VCaP (cell line): ENCODE results near the gene OLFML2B.
"Not testable (repeated sequence)": the region's sequence is repeated elsewhere in the genome, so short reads cannot be mapped to it uniquely, and the experiment has no call there.

ENCODE experiments used
- H3K27ac ChIP-seq: fragments of 450-650 bp; 2 replicates; pipeline ENCODE4 v1.5.1; 2017
- TF ChIP-seq, protein P1 (sequence below): fragments of 450-650 bp; conservative IDR thresholded peaks from 2 replicates; pipeline ENCODE4 v1.5.1; 2017; ENCODE audit warnings: mild to moderate bottlenecking, moderate library complexity

The OLFML2B gene

DNA sequence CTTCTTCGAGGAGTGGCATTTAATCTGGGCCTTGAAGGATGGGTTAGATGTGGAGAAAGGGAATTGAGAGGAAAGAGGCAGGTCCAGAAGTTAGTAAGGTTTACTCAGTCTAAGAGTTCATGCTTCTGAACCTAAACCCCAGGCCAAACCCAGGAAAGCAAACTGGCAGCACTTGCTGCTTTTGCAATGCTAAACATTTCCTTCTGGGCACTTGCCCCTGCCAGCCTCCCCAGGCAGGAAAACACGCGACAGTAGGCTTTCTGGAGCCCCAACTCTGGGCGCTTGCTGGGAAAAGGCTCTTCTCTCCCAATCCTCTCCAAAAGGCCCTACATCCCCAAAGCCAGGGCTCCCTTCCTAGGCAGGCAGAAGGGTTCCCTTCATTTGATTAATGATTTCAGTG, 2.5 kb downstream of the OLFML2B start:
- TF ChIP-seq, protein P1, sequence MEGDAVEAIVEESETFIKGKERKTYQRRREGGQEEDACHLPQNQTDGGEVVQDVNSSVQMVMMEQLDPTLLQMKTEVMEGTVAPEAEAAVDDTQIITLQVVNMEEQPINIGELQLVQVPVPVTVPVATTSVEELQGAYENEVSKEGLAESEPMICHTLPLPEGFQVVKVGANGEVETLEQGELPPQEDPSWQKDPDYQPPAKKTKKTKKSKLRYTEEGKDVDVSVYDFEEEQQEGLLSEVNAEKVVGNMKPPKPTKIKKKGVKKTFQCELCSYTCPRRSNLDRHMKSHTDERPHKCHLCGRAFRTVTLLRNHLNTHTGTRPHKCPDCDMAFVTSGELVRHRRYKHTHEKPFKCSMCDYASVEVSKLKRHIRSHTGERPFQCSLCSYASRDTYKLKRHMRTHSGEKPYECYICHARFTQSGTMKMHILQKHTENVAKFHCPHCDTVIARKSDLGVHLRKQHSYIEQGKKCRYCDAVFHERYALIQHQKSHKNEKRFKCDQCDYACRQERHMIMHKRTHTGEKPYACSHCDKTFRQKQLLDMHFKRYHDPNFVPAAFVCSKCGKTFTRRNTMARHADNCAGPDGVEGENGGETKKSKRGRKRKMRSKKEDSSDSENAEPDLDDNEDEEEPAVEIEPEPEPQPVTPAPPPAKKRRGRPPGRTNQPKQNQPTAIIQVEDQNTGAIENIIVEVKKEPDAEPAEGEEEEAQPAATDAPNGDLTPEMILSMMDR = no peak

DNA sequence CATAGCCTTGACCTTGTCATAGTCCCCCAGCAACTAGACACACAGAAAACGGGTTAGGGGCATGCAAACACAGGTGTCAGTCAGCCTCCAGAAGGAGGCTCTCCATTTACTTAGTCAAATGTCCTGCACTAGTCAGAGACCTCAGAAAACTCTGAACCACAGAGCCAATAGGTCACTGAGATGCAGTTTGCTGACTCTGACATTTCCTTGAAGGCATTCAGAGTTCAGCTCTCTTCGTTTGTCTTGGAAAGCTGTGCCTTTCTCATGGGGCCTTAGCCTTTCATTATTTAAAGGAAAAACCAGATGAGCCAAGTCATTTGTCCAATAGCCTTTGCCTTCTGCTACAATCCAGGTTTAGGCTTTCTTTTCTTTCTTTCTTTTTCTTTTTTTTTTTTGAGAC, 3.5 kb downstream of the OLFML2B start:
- H3K27ac ChIP-seq = peak overlapping the region; percentile 53; the same call in 1 of the 2 replicates
- TF ChIP-seq, protein P1 = no peak

More for the DNA sequence above, 2.5 kb downstream of the OLFML2B start:
- H3K27ac ChIP-seq = peak overlapping the region; percentile 53

DNA sequence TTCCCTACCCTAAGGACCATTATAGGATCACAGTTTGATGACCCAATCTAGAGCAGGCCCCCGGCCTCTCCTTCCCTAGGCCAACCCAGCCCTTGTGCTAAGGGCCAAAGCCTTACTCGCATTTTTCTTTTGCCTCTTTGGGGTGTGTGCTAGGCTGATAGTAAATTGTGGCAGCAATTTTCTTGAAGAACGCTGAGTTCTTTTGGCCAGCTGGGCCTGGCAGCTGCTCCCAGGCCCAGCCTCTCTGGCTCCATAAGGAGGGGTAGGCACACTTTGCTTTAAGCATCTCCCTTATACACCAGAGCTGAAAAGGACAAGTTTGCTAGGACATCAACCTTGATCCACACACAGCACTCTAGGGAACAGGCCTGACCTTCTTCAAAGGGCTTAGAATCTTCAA, 4.2 kb downstream of the OLFML2B start:
- TF ChIP-seq, protein P1 = no peak
- H3K27ac ChIP-seq = no peak overlapping the region

DNA sequence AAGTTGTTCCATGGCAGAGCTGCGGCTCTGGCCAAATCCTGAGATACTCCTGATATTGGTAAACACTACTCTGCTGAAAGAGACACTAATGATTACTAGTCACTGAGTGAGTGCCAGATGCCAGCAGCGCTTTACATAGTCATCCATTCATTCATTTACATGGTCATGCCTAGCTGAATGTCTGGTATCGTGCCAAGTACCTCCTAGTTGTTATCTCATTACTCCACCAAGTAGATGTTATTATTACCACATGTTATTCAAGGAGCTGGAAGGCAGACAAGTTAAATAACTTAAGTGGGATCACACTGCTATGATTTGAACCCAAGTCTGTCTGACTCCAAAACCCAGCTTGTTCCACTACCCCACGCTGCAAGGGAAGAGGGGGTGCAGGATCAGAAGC, 4.7 kb downstream of the OLFML2B start:
- TF ChIP-seq, protein P1 = no peak
- no peak overlapping the region for H3K27ac ChIP-seq

DNA sequence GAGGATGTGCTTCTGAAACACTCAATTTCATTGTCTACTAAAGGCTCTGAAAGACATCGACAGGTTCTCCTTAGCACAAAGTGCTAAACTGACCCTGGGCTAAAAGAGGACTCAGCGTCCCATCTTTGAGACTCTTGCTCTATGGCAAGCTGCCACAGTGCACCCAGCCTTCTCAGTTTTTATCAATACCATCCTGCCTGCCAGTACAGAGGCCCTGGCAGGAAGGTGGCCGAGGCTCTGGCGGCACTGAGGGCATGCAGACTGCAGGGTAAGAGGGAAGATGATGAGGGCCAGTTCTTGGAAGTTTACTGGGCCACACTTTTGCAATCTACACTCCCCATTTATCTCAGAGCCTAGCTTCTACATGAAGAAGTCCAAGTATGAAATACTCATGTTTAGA, 5.3 kb downstream of the OLFML2B start:
- H3K27ac ChIP-seq = no peak overlapping the region
- TF ChIP-seq, protein P1 = no peak

DNA sequence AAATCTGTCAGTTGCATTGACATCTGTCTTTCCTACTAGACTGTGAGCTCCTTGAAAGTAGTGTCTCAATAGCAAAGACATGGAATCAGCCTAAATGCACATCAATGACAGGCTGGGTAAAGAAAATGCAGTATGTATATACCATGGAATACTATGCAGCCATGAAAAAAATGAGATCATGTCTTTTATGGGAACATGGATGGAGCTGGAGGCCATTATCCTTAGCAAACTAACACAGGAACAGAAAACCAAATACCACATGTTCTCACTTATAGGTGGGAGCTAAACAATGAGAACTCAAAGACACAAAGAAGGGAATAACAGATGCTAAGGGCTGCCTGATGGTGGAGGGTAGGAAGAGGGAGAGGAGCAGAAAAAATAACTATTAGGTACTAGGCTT, 5.9 kb downstream of the OLFML2B start:
- H3K27ac ChIP-seq = not testable (repeated sequence)

DNA sequence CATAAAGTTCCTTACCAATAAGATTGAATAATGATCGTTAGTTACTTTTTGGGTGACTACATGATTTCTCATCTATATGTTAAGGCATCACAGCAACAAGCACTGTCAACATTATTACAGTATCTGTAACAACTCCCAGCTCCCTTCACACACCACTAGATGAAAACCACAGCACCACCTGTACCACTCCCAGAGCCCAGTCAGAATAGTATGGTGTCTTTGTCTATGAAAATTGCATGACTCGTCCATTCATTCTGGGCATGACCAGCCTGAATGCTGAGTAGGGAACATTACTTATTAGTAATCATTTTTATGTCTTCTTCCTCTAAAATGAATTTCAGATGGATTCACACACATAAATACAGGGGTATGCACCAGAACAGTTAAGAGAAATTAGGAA, 7.0 kb downstream of the OLFML2B start:
- TF ChIP-seq, protein P1 = no peak
- no peak overlapping the region for H3K27ac ChIP-seq

DNA sequence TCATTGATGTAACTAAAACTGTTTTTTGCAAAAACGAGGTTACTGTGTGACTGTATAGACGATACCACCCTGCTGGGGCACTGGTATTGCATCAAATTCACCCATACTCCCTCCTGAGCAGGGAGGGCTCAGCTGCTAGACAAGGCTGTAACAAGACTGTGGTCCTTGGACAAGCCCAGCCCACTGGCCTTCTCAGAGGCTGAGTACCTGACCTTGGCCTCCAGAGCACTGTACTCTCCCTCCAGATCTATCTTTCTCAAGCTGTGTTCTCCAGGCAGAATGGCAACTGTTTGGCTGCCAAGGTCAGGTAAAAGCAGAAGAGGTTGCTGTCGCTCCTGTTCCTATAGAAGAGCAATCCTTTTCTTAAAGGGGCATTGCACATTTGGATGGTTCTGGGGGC, 8.5 kb downstream of the OLFML2B start:
- no peak overlapping the region for H3K27ac ChIP-seq
- TF ChIP-seq, protein P1 = no peak
